PC-9 (cell line): ENCODE results near the gene PUM1. TPM values are rescaled to one million over a fixed set of nuclear protein-coding genes. Genes with fewer than 3 reads are reported as not detected.

Experiments used
- BruUV-seq: library from RNA; stranded (reverse); fragments of 400-500 nt; replicated peaks from 2 replicates; lab custom pipeline; 2021; lab: Mats Ljungman, UMichigan
- CTCF ChIA-PET: fragments of 300-600 bp; sonication (Branson Sonifier 250); formaldehyde crosslinking; loops from one replicate; lab custom pipeline; 2022; ENCODE audit warnings: antibody characterized with exemption; lab: Charles Lee
- POLR2A ChIA-PET: fragments of 300-600 bp; sonication (Branson Sonifier 250); formaldehyde crosslinking; loops from one replicate; lab custom pipeline; 2022; ENCODE audit warnings: antibody characterized with exemption; ENCODE audit not compliant: unreplicated experiment; lab: Charles Lee
- DNase-seq, 2 experiments: peaks; one replicate each; pipeline versions ENCODE4 v3.0.0 to v3.0.0-alpha.2; 2015 to 2022; ENCODE audit warnings: mixed read lengths in 1 of 2
- H2AFZ ChIP-seq: fragments of 200-600 bp; sonication (generic); 2 replicates; pipeline ENCODE4 v1.8.1; 2017; ENCODE audit warnings: antibody characterized with exemption
- H3F3A ChIP-seq: fragments of 200-600 bp; sonication (generic); 2 replicates; pipeline ENCODE4 v1.8.1; 2017; ENCODE audit warnings: antibody characterized with exemption, mild to moderate bottlenecking, low read depth; ENCODE audit not compliant: insufficient read depth
- H3K27ac ChIP-seq: fragments of 200-600 bp; sonication (generic); 2 replicates; pipeline ENCODE4 v1.6.1; 2016; ENCODE audit warnings: mixed run types
- H3K27me3 ChIP-seq: fragments of 200-600 bp; sonication (generic); 2 replicates; pipeline ENCODE4 v1.6.1; 2016; ENCODE audit warnings: low read depth, mixed run types; ENCODE audit not compliant: insufficient read depth
- H3K36me3 ChIP-seq: fragments of 200-600 bp; sonication (generic); 2 replicates; pipeline ENCODE4 v1.6.1; 2016; ENCODE audit warnings: low read depth, mixed run types
- H3K4me1 ChIP-seq: fragments of 200-600 bp; sonication (generic); replicated peaks from 2 replicates; pipeline ENCODE4 v1.6.1; 2016; ENCODE audit warnings: mixed run types; ENCODE audit not compliant: insufficient read depth
- H3K4me2 ChIP-seq: fragments of 200-600 bp; sonication (generic); 2 replicates; pipeline ENCODE4 v1.6.1; 2017; ENCODE audit warnings: mixed run types
- H3K4me3 ChIP-seq: fragments of 200-600 bp; sonication (generic); 2 replicates; pipeline ENCODE4 v1.6.1; 2016; ENCODE audit warnings: mixed run types
- H3K79me2 ChIP-seq: fragments of 200-600 bp; sonication (generic); 2 replicates; pipeline ENCODE4 v1.6.1; 2017; ENCODE audit warnings: low read depth, mixed run types
- H3K9me2 ChIP-seq: fragments of 200-600 bp; sonication (generic); 2 replicates; pipeline ENCODE4 v1.8.1; 2017; ENCODE audit warnings: mild to moderate bottlenecking; ENCODE audit not compliant: insufficient read depth
- H3K9me3 ChIP-seq: fragments of 200-600 bp; sonication (generic); 2 replicates; pipeline ENCODE4 v1.8.1; 2016; ENCODE audit warnings: low read depth; ENCODE audit not compliant: insufficient read depth
- H4K20me1 ChIP-seq: fragments of 200-600 bp; sonication (generic); 2 replicates; pipeline ENCODE4 v1.8.1; 2017; ENCODE audit not compliant: insufficient read depth
- CTCF ChIP-seq: fragments of 200-600 bp; sonication (generic); conservative IDR thresholded peaks from 2 replicates; pipeline ENCODE4 v1.6.1; 2017; ENCODE audit warnings: mixed run types, antibody characterized with exemption, mild to moderate bottlenecking, moderate library complexity
- EZH2 ChIP-seq: fragments of 200-600 bp; sonication (generic); IDR thresholded peaks from 2 replicates; pipeline ENCODE4 v1.8.0; 2017; ENCODE audit warnings: antibody characterized with exemption, low read depth
- intact Hi-C: fragments of 100-400 bp; cut with micrococcal nuclease; formaldehyde crosslinking; loops from one replicate; pipeline ENCODE4 v1.10.0; 2022; ENCODE audit not compliant: unreplicated experiment
- total RNA-seq: library from RNA; stranded (reverse); gene quantifications from 2 replicates; pipeline ENCODE4 v1.2.3, GENCODE V29; 2021

Gene PUM1
- total RNA-seq, 1 experiment from 2014 or later: 117 TPM

GRCh38 chr1:31072304-31072746, 6.8 kb upstream of the PUM1 start:
- Histone ChIP-seq H3K9me2 (no peaks in the 10 kb centered on the region), H3K36me3 (no peaks in the 10 kb centered on the region), H3K9me3 (no peaks in the 10 kb centered on the region), H2AFZ (no peak overlapping the region), H3K27me3 (no peaks in the 10 kb centered on the region), H3K4me3 (no peak overlapping the region), H4K20me1 (no peaks in the 10 kb centered on the region), H3K4me2 (no peak overlapping the region), H3K4me1 (no peaks in the 10 kb centered on the region), H3K79me2 (no peaks in the 10 kb centered on the region), H3F3A (no peaks in the 10 kb centered on the region), H3K27ac (no peak overlapping the region)
- ChIA-PET CTCF (no interaction called here), POLR2A (interaction anchor here (0.6 kb wide), 1 partner anchor 99 kb away, joined by 9 read pairs; no protein-coding TSS in a partner anchor)
- DNase-seq: no peak
- BruUV-seq: no TSS peak
- intact Hi-C loops: no loop called here
- no peak for TF ChIP-seq EZH2
- no peak for TF ChIP-seq CTCF

GRCh38 chr1:31069392-31069791, 3.9 kb upstream of the PUM1 start:
- H3K9me2 ChIP-seq: no peaks in the 10 kb centered on the region
- 0 out of 2 replicates have a peak, but pooled peaks cover under 1% of the 10 kb centered on the region for H4K20me1 ChIP-seq
- H3K79me2 ChIP-seq: peaks cover 11% of the 10 kb centered on the region
- CTCF ChIA-PET: interaction anchor here (0.7 kb wide), 1 partner anchor 1673 kb away, joined by 5 read pairs; no protein-coding TSS in a partner anchor
- H3K27ac ChIP-seq: no peak overlapping the region
- H3K27me3 ChIP-seq: no peaks in the 10 kb centered on the region
- DNase-seq: no peak
- TF ChIP-seq CTCF (no peak), EZH2 (no peak)
- no peaks in the 10 kb centered on the region for H3K4me1 ChIP-seq
- no peak overlapping the region for H3K4me2 ChIP-seq
- no peaks in the 10 kb centered on the region; the same call in 1 of the 2 replicates for H3K36me3 ChIP-seq
- H2AFZ ChIP-seq: no peak overlapping the region
- BruUV-seq: no TSS peak
- POLR2A ChIA-PET: interaction anchor here (0.7 kb wide), 1 partner anchor 29 kb away, joined by 3 read pairs; no protein-coding TSS in a partner anchor
- intact Hi-C loops: no loop called here
- H3K9me3 ChIP-seq: no peaks in the 10 kb centered on the region
- no peak overlapping the region for H3K4me3 ChIP-seq
- peaks cover 5% of the 10 kb centered on the region; the same call in 1 of the 2 replicates for H3F3A ChIP-seq

- ChIA-PET CTCF (interaction anchor here (0.5 kb wide), 1 partner anchor 74 kb away, joined by 3 read pairs; no protein-coding TSS in a partner anchor), POLR2A (interaction anchor here (0.6 kb wide), 2 partner anchors 106 to 190 kb away, joined by 3 to 8 read pairs; no protein-coding TSS in a partner anchor)
- Histone ChIP-seq H3K79me2 (peaks cover 57% of the 10 kb centered on the region), H3K9me2 (no peaks in the 10 kb centered on the region), H3K36me3 (peaks cover 10% of the 10 kb centered on the region), H3K4me1 (peaks cover 23% of the 10 kb centered on the region), H4K20me1 (peaks cover 44% of the 10 kb centered on the region), H3K9me3 (no peaks in the 10 kb centered on the region), H3K27me3 (no peaks in the 10 kb centered on the region), H2AFZ (peak overlapping the region; percentile 69; the same call in 1 of the 2 replicates), H3K27ac (peak overlapping the region; percentile 94), H3K4me2 (peak overlapping the region; percentile 95), H3F3A (peaks cover 5% of the 10 kb centered on the region; the same call in 1 of the 2 replicates), H3K4me3 (peak overlapping the region; percentile 85)
- no peak for DNase-seq
- TF ChIP-seq EZH2 (no peak), CTCF (no peak)
- intact Hi-C loops: loop anchor here (2.0 kb wide), 2 partner anchors 90 to 106 kb away; no protein-coding TSS in a partner anchor
- BruUV-seq: no TSS peak
Observed at GRCh38 chr1:31064718-31065309, 703 bp downstream of the PUM1 start.
